Prostate gland (tissue), 2 donors: ENCODE measurements around the gene GMEB1.

ENCODE experiments used
- CTCF ChIP-seq, 4 experiments: fragments of 200-600 bp in 2 of 4; fragments of 450-650 bp in 2 of 4; sonication (generic) in 2 of 4; IDR thresholded peaks; 1 replicate in 3 of 4; 2 replicates in 1 of 4; pipeline ENCODE4 v1.5.1; 2016 to 2019; ENCODE audit warnings: antibody characterized with exemption in 4 of 4, mild to moderate bottlenecking in 2 of 4, moderate library complexity in 2 of 4
- POLR2A ChIP-seq: fragments of 450-650 bp; IDR thresholded peaks from one replicate; pipeline ENCODE4 v1.6.1; 2016; ENCODE audit warnings: antibody characterized with exemption, mild to moderate bottlenecking
- POLR2AphosphoS5 ChIP-seq: sonication (generic); formaldehyde crosslinking; IDR thresholded peaks from one replicate; pipeline ENCODE4 v1.6.1; 2017; ENCODE audit warnings: antibody characterized with exemption

- TF ChIP-seq CTCF (IDR thresholded peaks at IDR 0.05), result no peak
- no peak for TF ChIP-seq POLR2AphosphoS5
- TF ChIP-seq POLR2A, result no peak
These were observed 7.3 kb downstream of the GMEB1 start for GRCh38 chr1:28675924-28676257.
